HG02610 (cell line): ENCODE results near the gene CASP3.
"Not testable (repeated sequence)": the region's sequence is repeated elsewhere in the genome, so short reads cannot be mapped to it uniquely, and the experiment has no call there.

Experiments
- ATAC-seq: cut with Tn5 transposase; IDR thresholded peaks from one replicate; pipeline ENCODE4 v1.9.1; 2021; ENCODE audit warnings: mild to moderate bottlenecking, moderate library complexity; ENCODE audit not compliant: unreplicated experiment

The CASP3 gene

GRCh38 chr4:184636897-184637296 lies 12.3 kb downstream of the CASP3 start:
- no peak for ATAC-seq

GRCh38 chr4:184636144-184636543 lies 13.1 kb downstream of the CASP3 start:
- ATAC-seq, result no peak

GRCh38 chr4:184635381-184635780 lies 13.9 kb downstream of the CASP3 start:
- ATAC-seq, result no peak

GRCh38 chr4:184632842-184633241 lies 16.4 kb downstream of the CASP3 start:
- ATAC-seq, result no peak

GRCh38 chr4:184628103-184628502 lies 21.1 kb downstream of the CASP3 start:
- no peak for ATAC-seq

- ATAC-seq, result not testable (repeated sequence)
These were observed 23.3 kb downstream of the CASP3 start for GRCh38 chr4:184625783-184626596.

GRCh38 chr4:184624972-184625554 lies 24.2 kb downstream of the CASP3 start:
- ATAC-seq, result no peak

GRCh38 chr4:184624504-184624903 lies 24.7 kb downstream of the CASP3 start:
- not testable (repeated sequence) for ATAC-seq

- no peak for ATAC-seq
These were observed 27.7 kb downstream of the CASP3 start for GRCh38 chr4:184621518-184621917.

- no peak for ATAC-seq
These were observed 28.9 kb downstream of the CASP3 start for GRCh38 chr4:184620212-184620867.

GRCh38 chr4:184617600-184618196 lies 31.5 kb downstream of the CASP3 start:
- ATAC-seq, result no peak

GRCh38 chr4:184616633-184617551 lies 32.4 kb downstream of the CASP3 start:
- peak; percentile 82 for ATAC-seq

- ATAC-seq, result not testable (repeated sequence)
These were observed 33.1 kb downstream of the CASP3 start for GRCh38 chr4:184616168-184616567.

GRCh38 chr4:184614509-184614908 lies 34.7 kb downstream of the CASP3 start:
- no peak for ATAC-seq

- no peak for ATAC-seq
These were observed 35.8 kb downstream of the CASP3 start for GRCh38 chr4:184613405-184613804.

GRCh38 chr4:184612074-184612473 lies 37.2 kb downstream of the CASP3 start:
- ATAC-seq, result no peak

GRCh38 chr4:184607429-184607828 lies 41.8 kb downstream of the CASP3 start:
- ATAC-seq, result not testable (repeated sequence)

- ATAC-seq, result not testable (repeated sequence)
These were observed 46.4 kb downstream of the CASP3 start for GRCh38 chr4:184602857-184603256.

GRCh38 chr4:184600982-184601381 lies 48.3 kb downstream of the CASP3 start:
- ATAC-seq, result not testable (repeated sequence)

- ATAC-seq, result no peak
These were observed 49.6 kb downstream of the CASP3 start for GRCh38 chr4:184599492-184600135.
